Astrocyte (in vitro differentiated cells and primary cell): Measurements from ENCODE around the gene JHY. TPM values are rescaled to one million over a fixed set of nuclear protein-coding genes. Genes with fewer than 3 reads are reported as not detected.

Experiments
- DNase-seq: peaks from one replicate; pipeline ENCODE4 v3.0.0-alpha.2; 2010; ENCODE audit warnings: low read depth
- FAIRE-seq: peaks from 2 replicates; lab custom pipeline; 2011; peaks lifted over from hg19 to GRCh38; lab: Jason Lieb, UNC
- H2AFZ ChIP-seq: 2 replicates; pipeline ENCODE4 v1.6.0; 2012; ENCODE audit warnings: low read depth, low read length, inconsistent platforms
- H3K27ac ChIP-seq: 2 replicates; pipeline ENCODE4 v1.5.1; 2011; ENCODE audit warnings: low read depth, low read length, inconsistent platforms
- H3K27me3 ChIP-seq: 2 replicates; pipeline ENCODE4 v1.6.0; 2011; ENCODE audit warnings: low read length, inconsistent platforms; ENCODE audit not compliant: insufficient read depth
- H3K36me3 ChIP-seq: 2 replicates; pipeline ENCODE4 v1.5.1; 2011; ENCODE audit warnings: low read length, inconsistent platforms; ENCODE audit not compliant: insufficient read depth
- H3K4me1 ChIP-seq: 2 replicates; pipeline ENCODE4 v1.5.1; 2011; ENCODE audit warnings: low read length, inconsistent platforms; ENCODE audit not compliant: insufficient read depth
- H3K4me2 ChIP-seq: 2 replicates; pipeline ENCODE4 v1.6.0; 2012; ENCODE audit warnings: low read length, inconsistent platforms
- H3K4me3 ChIP-seq: 2 replicates; pipeline ENCODE4 v1.5.1; 2011; ENCODE audit warnings: low read depth, mild to moderate bottlenecking, low read length, inconsistent platforms; ENCODE audit not compliant: insufficient read depth
- H3K79me2 ChIP-seq: 2 replicates; pipeline ENCODE4 v1.6.0; 2012; ENCODE audit warnings: mild to moderate bottlenecking, low read length, inconsistent platforms; ENCODE audit not compliant: insufficient read depth
- H3K9ac ChIP-seq: 2 replicates; pipeline ENCODE4 v1.6.0; 2012; ENCODE audit warnings: mild to moderate bottlenecking, low read length, inconsistent platforms
- H3K9me3 ChIP-seq: 2 replicates; pipeline ENCODE4 v1.5.1; 2012; ENCODE audit warnings: low read depth, mild to moderate bottlenecking, low read length, inconsistent platforms; ENCODE audit not compliant: insufficient read depth
- H4K20me1 ChIP-seq: 2 replicates; pipeline ENCODE4 v1.6.0; 2012; ENCODE audit warnings: low read length, inconsistent platforms; ENCODE audit not compliant: insufficient read depth
- H3K27ac Mint-ChIP-seq: one replicate; pipeline ENCODE4 v1.8.0; 2021; ENCODE audit warnings: mild to moderate bottlenecking, mixed read lengths; ENCODE audit not compliant: unreplicated experiment
- H3K27me3 Mint-ChIP-seq: one replicate; pipeline ENCODE4 v1.8.0; 2021; ENCODE audit warnings: low read depth, mixed read lengths; ENCODE audit not compliant: unreplicated experiment
- H3K36me3 Mint-ChIP-seq: one replicate; pipeline ENCODE4 v1.8.0; 2021; ENCODE audit warnings: low read depth, mixed read lengths; ENCODE audit not compliant: unreplicated experiment
- H3K4me1 Mint-ChIP-seq: one replicate; pipeline ENCODE4 v1.8.0; 2021; ENCODE audit warnings: low read depth, mixed read lengths; ENCODE audit not compliant: unreplicated experiment
- H3K4me3 Mint-ChIP-seq: one replicate; pipeline ENCODE4 v1.8.0; 2021; ENCODE audit warnings: mild to moderate bottlenecking, moderate library complexity, mixed read lengths; ENCODE audit not compliant: unreplicated experiment
- H3K9me3 Mint-ChIP-seq: one replicate; pipeline ENCODE4 v1.8.0; 2021; ENCODE audit warnings: mild to moderate bottlenecking, mixed read lengths; ENCODE audit not compliant: unreplicated experiment
- EZH2 ChIP-seq: IDR thresholded peaks from 2 replicates; pipeline ENCODE4 v1.6.1; 2012; ENCODE audit warnings: mild to moderate bottlenecking, low read length, inconsistent platforms; ENCODE audit not compliant: insufficient read depth
- total RNA-seq: library from RNA; stranded (reverse); gene quantifications from 2 replicates; pipeline ENCODE4 v1.2.1, GENCODE V29; 2021
- TF ChIP-seq, protein P1 (sequence below): IDR thresholded peaks from 2 replicates; pipeline ENCODE4 v1.5.1; 2011; ENCODE audit warnings: low read depth, mild to moderate bottlenecking, inconsistent platforms, low read length, moderate library complexity; ENCODE audit not compliant: insufficient read depth

The JHY gene
- total RNA-seq, 1 donor from 2014 or later, result 2.7 TPM

DNA sequence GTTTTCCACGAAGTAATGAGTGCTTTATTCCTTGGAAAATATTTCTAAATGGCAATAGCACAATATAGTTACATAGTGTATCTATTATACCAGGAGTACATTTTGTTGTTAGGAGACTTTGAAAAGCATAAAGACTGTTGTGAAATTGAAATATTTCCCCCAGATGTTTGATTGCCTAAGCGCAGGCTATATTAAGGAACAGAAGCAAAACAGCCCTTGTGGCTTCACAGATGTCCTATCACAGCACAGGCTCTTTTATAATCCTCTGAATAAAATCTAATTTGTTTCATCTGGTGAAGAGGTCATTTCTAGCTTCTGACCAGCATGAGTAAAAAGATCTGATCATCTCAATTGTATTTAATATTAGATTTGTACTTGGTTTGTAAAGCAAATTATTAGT, 50.9 kb downstream of the JHY start:
- no peaks in the 10 kb centered on the region for H3K79me2 ChIP-seq
- no peak overlapping the region for H3K27ac ChIP-seq
- H3K4me3 ChIP-seq, result no peak overlapping the region
- no peaks in the 10 kb centered on the region for H3K27me3 ChIP-seq
- no peak for TF ChIP-seq EZH2
- TF ChIP-seq, protein P1, sequence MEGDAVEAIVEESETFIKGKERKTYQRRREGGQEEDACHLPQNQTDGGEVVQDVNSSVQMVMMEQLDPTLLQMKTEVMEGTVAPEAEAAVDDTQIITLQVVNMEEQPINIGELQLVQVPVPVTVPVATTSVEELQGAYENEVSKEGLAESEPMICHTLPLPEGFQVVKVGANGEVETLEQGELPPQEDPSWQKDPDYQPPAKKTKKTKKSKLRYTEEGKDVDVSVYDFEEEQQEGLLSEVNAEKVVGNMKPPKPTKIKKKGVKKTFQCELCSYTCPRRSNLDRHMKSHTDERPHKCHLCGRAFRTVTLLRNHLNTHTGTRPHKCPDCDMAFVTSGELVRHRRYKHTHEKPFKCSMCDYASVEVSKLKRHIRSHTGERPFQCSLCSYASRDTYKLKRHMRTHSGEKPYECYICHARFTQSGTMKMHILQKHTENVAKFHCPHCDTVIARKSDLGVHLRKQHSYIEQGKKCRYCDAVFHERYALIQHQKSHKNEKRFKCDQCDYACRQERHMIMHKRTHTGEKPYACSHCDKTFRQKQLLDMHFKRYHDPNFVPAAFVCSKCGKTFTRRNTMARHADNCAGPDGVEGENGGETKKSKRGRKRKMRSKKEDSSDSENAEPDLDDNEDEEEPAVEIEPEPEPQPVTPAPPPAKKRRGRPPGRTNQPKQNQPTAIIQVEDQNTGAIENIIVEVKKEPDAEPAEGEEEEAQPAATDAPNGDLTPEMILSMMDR, result no peak
- Mint-ChIP-seq H3K9me3 (no peaks in the 10 kb centered on the region), H3K27me3 (peaks cover 5% of the 10 kb centered on the region), H3K27ac (no peak overlapping the region), H3K36me3 (peaks cover 3% of the 10 kb centered on the region), H3K4me1 (no peaks in the 10 kb centered on the region), H3K4me3 (no peak overlapping the region)
- H3K9me3 ChIP-seq, result no peaks in the 10 kb centered on the region
- no peaks in the 10 kb centered on the region for H4K20me1 ChIP-seq
- H3K4me2 ChIP-seq, result no peak overlapping the region
- no peak for DNase-seq
- H3K4me1 ChIP-seq, result no peaks in the 10 kb centered on the region
- H2AFZ ChIP-seq, result no peak overlapping the region
- H3K36me3 ChIP-seq, result no peaks in the 10 kb centered on the region
- no peak overlapping the region for H3K9ac ChIP-seq
- FAIRE-seq, result no peak

DNA sequence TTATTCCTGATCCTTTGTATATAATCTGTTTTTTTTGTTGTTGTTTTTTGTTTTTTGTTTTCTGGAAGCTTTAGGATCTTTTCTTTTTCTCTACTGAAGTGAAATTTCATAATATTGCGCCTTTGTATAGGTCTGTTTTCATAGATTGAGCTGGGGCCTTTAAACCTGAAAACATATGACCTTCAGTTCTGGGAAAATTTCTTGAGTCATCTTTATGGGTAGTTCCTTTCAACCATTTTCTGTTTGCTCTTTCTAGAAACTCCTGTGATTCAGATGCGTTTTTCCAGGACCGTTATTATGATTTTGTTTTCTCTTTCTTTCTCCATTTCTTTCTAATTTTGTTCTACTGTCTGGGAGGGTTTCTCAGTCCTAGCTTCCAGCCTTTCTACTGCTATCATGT, 55.4 kb downstream of the JHY start:
- H3K9me3 Mint-ChIP-seq, result no peaks in the 10 kb centered on the region
- Histone ChIP-seq H3K9ac (no peak overlapping the region), H3K4me1 (no peaks in the 10 kb centered on the region), H4K20me1 (no peaks in the 10 kb centered on the region), H3K9me3 (no peaks in the 10 kb centered on the region), H3K27ac (no peak overlapping the region), H3K4me2 (no peak overlapping the region), H3K27me3 (no peaks in the 10 kb centered on the region), H3K79me2 (no peaks in the 10 kb centered on the region), H3K36me3 (no peaks in the 10 kb centered on the region), H3K4me3 (no peak overlapping the region), H2AFZ (no peak overlapping the region)
- no peaks in the 10 kb centered on the region for H3K36me3 Mint-ChIP-seq
- DNase-seq, result no peak
- H3K4me1 Mint-ChIP-seq, result no peaks in the 10 kb centered on the region
- H3K4me3 Mint-ChIP-seq, result no peak overlapping the region
- no peak for FAIRE-seq
- H3K27ac Mint-ChIP-seq, result no peak overlapping the region
- H3K27me3 Mint-ChIP-seq, result no peaks in the 10 kb centered on the region
- TF ChIP-seq, protein P1, result no peak
- TF ChIP-seq EZH2, result no peak

DNA sequence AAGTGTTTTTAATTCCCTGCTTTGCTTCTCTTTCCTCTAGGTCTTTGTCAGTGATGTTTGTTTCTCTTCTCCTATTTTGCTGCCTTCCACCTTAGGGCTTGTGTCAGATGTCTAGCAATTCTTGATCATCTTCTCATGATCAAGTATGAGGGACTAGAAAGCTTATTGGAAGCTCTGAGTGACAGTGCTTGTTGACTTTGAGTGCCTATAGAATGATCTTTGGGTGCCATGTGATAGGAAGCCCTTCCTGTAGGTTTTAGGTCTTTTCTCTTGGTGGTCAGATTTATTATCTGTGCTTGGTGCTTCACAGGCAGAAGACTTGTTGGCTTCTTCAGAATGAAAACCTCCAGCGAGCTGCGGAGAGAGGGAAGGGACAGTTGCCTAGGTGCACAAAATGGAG, 56.0 kb downstream of the JHY start:
- H3K4me2 ChIP-seq, result no peak overlapping the region
- H3K4me3 Mint-ChIP-seq, result no peak overlapping the region
- H3K4me3 ChIP-seq, result no peak overlapping the region
- H3K9me3 Mint-ChIP-seq, result no peaks in the 10 kb centered on the region
- no peak overlapping the region for H3K27ac ChIP-seq
- H2AFZ ChIP-seq, result no peak overlapping the region
- FAIRE-seq, result no peak
- TF ChIP-seq EZH2, result no peak
- TF ChIP-seq, protein P1, result no peak
- H3K9ac ChIP-seq, result no peak overlapping the region
- no peaks in the 10 kb centered on the region for H3K36me3 Mint-ChIP-seq
- no peaks in the 10 kb centered on the region for H3K4me1 Mint-ChIP-seq
- no peaks in the 10 kb centered on the region for H3K9me3 ChIP-seq
- H3K27ac Mint-ChIP-seq, result no peak overlapping the region
- no peak for DNase-seq
- H4K20me1 ChIP-seq, result no peaks in the 10 kb centered on the region
- H3K4me1 ChIP-seq, result no peaks in the 10 kb centered on the region
- H3K27me3 Mint-ChIP-seq, result no peaks in the 10 kb centered on the region
- H3K79me2 ChIP-seq, result no peaks in the 10 kb centered on the region
- H3K27me3 ChIP-seq, result no peaks in the 10 kb centered on the region
- no peaks in the 10 kb centered on the region for H3K36me3 ChIP-seq
